ENCODE results near the gene GPR137B. TPM values are rescaled to one million over a fixed set of nuclear protein-coding genes. Genes with fewer than 3 reads are reported as not detected.
A peak's percentile ranks its signal among the peaks of the same experiment; 100 is the strongest.

Gene GPR137B
- total RNA-seq, 1 experiment from 2014 or later = 4.0 TPM

- no peak for DNase-seq
- Histone ChIP-seq H3K4me3 (no peak overlapping the region), H3K27me3 (peaks cover 20% of the 10 kb centered on the region), H3K36me3 (no peaks in the 10 kb centered on the region), H3K9me3 (peaks cover 3% of the 10 kb centered on the region; the same call in 1 of the 2 replicates)
Observed at GRCh38 chr1:236133339-236133738, 9.0 kb upstream of the GPR137B start.

GRCh38 chr1:236133802-236134201 is 8.5 kb upstream of the GPR137B start:
- Histone ChIP-seq H3K27me3 (peaks cover 25% of the 10 kb centered on the region), H3K36me3 (no peaks in the 10 kb centered on the region), H3K4me3 (no peak overlapping the region), H3K9me3 (peaks cover 3% of the 10 kb centered on the region; the same call in 1 of the 2 replicates)
- DNase-seq = no peak

GRCh38 chr1:236137285-236137852 is 5.0 kb upstream of the GPR137B start:
- H3K4me3 ChIP-seq = no peak overlapping the region
- no peaks in the 10 kb centered on the region for H3K36me3 ChIP-seq
- no peak for DNase-seq
- H3K9me3 ChIP-seq = peaks cover 3% of the 10 kb centered on the region; the same call in 1 of the 2 replicates
- H3K27me3 ChIP-seq = peaks cover 48% of the 10 kb centered on the region

- Histone ChIP-seq H3K27me3 (peaks cover 48% of the 10 kb centered on the region), H3K4me3 (no peak overlapping the region)
- DNase-seq = no peak
Observed at GRCh38 chr1:236139495-236139894, 2.8 kb upstream of the GPR137B start.

GRCh38 chr1:236140705-236141446 is 1.5 kb upstream of the GPR137B start:
- H3K9me3 ChIP-seq = no peaks in the 10 kb centered on the region
- H3K4me3 ChIP-seq = peak overlapping the region; percentile 58
- H3K27me3 ChIP-seq = peaks cover 43% of the 10 kb centered on the region
- H3K36me3 ChIP-seq = no peaks in the 10 kb centered on the region
- DNase-seq = no peak

More at GRCh38 chr1:236139495-236139894, 2.8 kb upstream of the GPR137B start:
- no peaks in the 10 kb centered on the region for H3K36me3 ChIP-seq
- no peaks in the 10 kb centered on the region for H3K9me3 ChIP-seq

- Histone ChIP-seq H3K9me3 (no peaks in the 10 kb centered on the region), H3K36me3 (no peaks in the 10 kb centered on the region), H3K4me3 (peak overlapping the region; percentile 58), H3K27me3 (peaks cover 41% of the 10 kb centered on the region)
- DNase-seq = peak; percentile 51
Observed at GRCh38 chr1:236141447-236142252, 689 bp upstream of the GPR137B start.

- Histone ChIP-seq H3K27me3 (peaks cover 32% of the 10 kb centered on the region), H3K36me3 (no peaks in the 10 kb centered on the region), H3K4me3 (peak overlapping the region; percentile 58), H3K9me3 (no peaks in the 10 kb centered on the region)
- DNase-seq = peak; percentile 20
Observed at GRCh38 chr1:236143104-236143948, 987 bp downstream of the GPR137B start.

GRCh38 chr1:236144033-236144432 is 1.7 kb downstream of the GPR137B start:
- no peak for DNase-seq
- H3K9me3 ChIP-seq = no peaks in the 10 kb centered on the region
- H3K27me3 ChIP-seq = peaks cover 25% of the 10 kb centered on the region
- H3K36me3 ChIP-seq = no peaks in the 10 kb centered on the region
- no peak overlapping the region for H3K4me3 ChIP-seq

GRCh38 chr1:236144446-236145150 is 2.3 kb downstream of the GPR137B start:
- H3K4me3 ChIP-seq = no peak overlapping the region
- no peaks in the 10 kb centered on the region for H3K36me3 ChIP-seq
- H3K27me3 ChIP-seq = peaks cover 20% of the 10 kb centered on the region
- no peak for DNase-seq
- no peaks in the 10 kb centered on the region for H3K9me3 ChIP-seq

GRCh38 chr1:236147068-236147467 is 4.7 kb downstream of the GPR137B start:
- Histone ChIP-seq H3K36me3 (no peaks in the 10 kb centered on the region), H3K27me3 (no peaks in the 10 kb centered on the region), H3K4me3 (no peak overlapping the region), H3K9me3 (no peaks in the 10 kb centered on the region)
- DNase-seq = no peak

GRCh38 chr1:236147521-236148469 is 5.5 kb downstream of the GPR137B start:
- H3K9me3 ChIP-seq = no peaks in the 10 kb centered on the region
- H3K4me3 ChIP-seq = no peak overlapping the region
- no peaks in the 10 kb centered on the region for H3K36me3 ChIP-seq
- no peaks in the 10 kb centered on the region for H3K27me3 ChIP-seq
- no peak for DNase-seq

- peak; percentile 39 for DNase-seq
- Histone ChIP-seq H3K9me3 (no peaks in the 10 kb centered on the region), H3K27me3 (no peaks in the 10 kb centered on the region)
Observed at GRCh38 chr1:236148470-236148845, 6.1 kb downstream of the GPR137B start.

GRCh38 chr1:236149003-236149595 is 6.8 kb downstream of the GPR137B start:
- Histone ChIP-seq H3K36me3 (no peaks in the 10 kb centered on the region), H3K27me3 (no peaks in the 10 kb centered on the region), H3K9me3 (no peaks in the 10 kb centered on the region), H3K4me3 (no peak overlapping the region)
- DNase-seq = no peak

More at GRCh38 chr1:236148470-236148845, 6.1 kb downstream of the GPR137B start:
- H3K36me3 ChIP-seq = no peaks in the 10 kb centered on the region
- H3K4me3 ChIP-seq = no peak overlapping the region

GRCh38 chr1:236149696-236150228 is 7.4 kb downstream of the GPR137B start:
- H3K9me3 ChIP-seq = no peaks in the 10 kb centered on the region
- H3K4me3 ChIP-seq = no peak overlapping the region
- no peak for DNase-seq
- no peaks in the 10 kb centered on the region for H3K36me3 ChIP-seq
- H3K27me3 ChIP-seq = no peaks in the 10 kb centered on the region
